ENCODE data around the gene ULK1.

DNA sequence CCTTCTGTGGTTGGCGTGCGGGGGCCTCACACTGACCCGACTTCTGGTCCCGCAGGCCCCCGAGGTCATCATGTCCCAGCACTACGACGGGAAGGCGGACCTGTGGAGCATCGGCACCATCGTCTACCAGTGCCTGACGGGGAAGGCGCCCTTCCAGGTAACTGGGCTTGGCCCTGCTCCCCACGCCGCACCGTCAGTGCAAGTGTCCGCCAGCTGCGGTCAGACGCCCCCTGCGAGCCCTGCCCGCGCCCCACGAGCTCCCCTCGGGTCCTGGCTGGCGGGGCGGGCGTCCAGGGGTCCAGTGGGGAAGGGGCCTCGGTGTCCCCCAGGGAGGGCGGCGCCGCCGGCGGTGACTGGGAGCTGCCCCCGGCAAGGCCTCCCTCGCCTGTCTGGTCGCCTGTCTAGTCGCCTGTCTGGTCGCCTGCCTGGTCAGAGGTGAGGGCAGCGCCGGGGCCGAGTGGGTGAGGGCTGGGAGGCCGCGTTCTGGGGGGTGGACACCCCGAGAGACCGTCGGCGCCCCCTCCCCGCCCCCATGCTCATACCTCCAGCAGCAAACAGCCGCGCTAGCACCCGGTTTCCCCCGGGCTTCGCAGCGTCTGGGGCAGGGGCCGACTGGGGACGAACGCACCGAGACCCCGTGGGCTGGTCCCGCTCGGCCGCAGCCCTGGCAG is 14.8 kb downstream of the ULK1 start:
- TF ChIP-seq TEAD4 (IDR thresholded peaks at IDR 0.05) (no peak), CEBPB (IDR thresholded peaks at IDR 0.05) (no peak), TAF1 (IDR thresholded peaks at IDR 0.05; ENCODE audit: low read depth) (no peak), EGR1 (IDR thresholded peaks at IDR 0.05) (no peak)
- TF ChIP-seq, protein P1, sequence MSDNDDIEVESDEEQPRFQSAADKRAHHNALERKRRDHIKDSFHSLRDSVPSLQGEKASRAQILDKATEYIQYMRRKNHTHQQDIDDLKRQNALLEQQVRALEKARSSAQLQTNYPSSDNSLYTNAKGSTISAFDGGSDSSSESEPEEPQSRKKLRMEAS (IDR thresholded peaks at IDR 0.05), result no peak
- TF ChIP-seq, protein P2, sequence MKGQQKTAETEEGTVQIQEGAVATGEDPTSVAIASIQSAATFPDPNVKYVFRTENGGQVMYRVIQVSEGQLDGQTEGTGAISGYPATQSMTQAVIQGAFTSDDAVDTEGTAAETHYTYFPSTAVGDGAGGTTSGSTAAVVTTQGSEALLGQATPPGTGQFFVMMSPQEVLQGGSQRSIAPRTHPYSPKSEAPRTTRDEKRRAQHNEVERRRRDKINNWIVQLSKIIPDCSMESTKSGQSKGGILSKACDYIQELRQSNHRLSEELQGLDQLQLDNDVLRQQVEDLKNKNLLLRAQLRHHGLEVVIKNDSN (IDR thresholded peaks at IDR 0.05), result no peak
